NCI-H2081 (cell line): ENCODE data around the gene NOXA1.
"Not testable (repeated sequence)": the region's sequence is repeated elsewhere in the genome, so short reads cannot be mapped to it uniquely, and the experiment has no call there.

Source experiments
- DNase-seq, 2 experiments: peaks; one replicate each; lab custom pipeline; 2025; lab: John Stamatoyannopoulos, UW

The NOXA1 gene

DNA sequence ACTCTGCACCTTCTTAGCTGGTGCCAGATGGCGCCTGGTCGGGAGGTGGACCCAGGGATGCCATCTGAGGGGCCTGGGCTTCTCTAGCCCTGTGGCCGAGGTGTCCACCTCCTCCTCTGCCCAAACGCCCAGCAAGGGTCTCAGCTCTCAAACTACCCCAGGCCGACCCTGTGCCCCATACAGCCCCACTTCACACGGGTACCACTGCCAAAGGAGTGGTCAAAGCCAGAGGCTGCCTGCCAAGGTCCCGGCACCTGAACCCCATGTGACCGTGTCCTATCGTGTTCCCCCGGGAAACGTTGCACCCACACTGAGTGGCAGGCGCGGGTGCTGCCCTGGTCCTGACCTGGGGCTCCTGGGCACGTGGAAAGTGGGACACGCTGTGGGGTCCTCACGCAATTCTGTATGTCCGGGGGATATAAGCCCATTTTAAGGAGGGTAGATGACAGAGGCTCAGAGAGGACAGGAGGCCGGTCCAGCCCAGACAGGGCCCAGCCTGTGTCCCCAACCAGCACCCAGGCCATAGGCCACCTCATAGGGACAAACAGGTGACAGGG lies 16.0 kb downstream of the NOXA1 start:
- no peak for DNase-seq

DNA sequence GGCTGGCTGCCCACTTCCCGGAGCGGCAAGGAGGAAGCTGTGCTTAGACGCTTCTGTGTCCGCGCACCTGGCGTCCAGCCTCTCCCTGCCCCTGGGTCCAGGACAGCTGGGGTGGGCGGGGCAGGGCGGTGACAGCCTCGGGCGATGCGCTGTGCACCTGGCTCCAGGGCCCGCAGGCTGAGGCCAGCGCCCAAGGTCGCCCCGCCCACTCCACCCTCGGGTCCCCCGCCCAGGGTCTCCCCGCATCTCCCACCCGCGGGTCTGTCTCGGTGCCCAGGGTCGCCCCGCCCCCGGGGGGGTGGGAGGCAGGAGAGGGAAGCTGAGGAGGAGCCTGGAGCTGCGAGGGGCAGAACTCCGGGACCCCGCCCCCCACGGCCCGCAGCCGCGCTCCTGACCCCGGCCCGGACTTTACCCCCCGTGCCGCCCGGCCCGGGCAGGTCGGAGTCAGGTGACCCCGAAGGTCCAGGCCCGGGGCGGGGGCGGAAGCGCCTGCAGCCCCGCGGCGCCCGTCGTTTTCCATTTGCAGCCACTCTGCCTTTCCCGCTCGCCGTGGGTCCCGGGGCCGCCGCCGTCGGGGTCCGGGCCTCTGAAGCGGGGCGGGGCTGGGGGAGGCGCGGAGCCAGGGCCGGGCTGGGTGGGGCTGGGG lies 18.2 kb downstream of the NOXA1 start, which contains the start of gene ENTPD8:
Gene ENTPD8, minus strand, starts transcription at position 69 of the 646 bp plus-strand sequence. CDS start 3,072 bp downstream, outside the sequence.
- peak; percentile 72 to 86 for DNase-seq

DNA sequence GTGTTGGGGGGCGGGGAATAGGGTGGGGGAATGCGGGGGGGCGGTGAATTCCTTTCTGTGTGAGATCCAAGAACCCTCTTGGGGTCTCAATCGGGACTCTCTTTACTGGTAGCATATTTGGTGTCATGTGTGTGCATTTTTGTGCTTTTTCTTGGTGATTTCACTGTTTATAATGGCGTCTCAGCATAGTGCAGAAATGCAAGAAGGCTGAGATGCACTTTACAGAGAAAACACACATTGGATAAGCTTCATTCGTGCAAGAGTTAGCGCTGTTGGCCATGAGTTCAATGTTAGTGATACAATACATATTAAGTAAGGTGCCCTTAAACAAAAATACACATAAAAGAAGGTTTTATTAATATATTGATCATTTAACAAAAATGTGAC lies 18.7 kb downstream of the NOXA1 start:
- DNase-seq: no peak

GRCh38 chr9:137444106-137444790 lies 21.1 kb downstream of the NOXA1 start:
- no peak for DNase-seq

DNA sequence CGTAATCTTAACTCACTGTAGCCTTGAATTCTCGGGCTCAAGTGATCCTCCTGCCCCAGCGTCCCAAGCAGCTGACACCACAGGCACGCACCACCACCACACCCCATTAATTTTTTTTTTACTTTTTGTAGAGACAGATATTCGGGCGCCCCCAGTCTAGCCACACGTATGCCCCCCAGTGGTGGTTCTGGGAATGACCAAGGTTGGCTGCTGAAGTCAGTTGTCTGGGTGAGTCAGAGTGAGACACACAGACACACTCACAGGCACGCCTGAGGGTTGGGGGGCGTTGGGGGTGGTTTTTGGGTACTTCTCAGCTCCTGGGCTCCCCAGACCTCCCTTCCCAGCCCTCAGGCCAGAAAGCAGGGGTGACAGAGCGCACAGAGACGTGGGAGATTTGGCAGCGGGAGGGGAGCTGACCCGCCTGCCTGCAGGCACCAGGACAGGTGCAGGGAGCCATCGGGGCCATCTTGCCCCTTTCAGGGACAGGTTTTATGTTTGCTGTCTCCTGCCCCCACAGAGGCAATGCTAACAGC lies 22.1 kb downstream of the NOXA1 start:
- DNase-seq: peak; percentile 59 to 66

GRCh38 chr9:137445930-137446431 lies 22.8 kb downstream of the NOXA1 start:
- peak in 1 of 2 experiments; percentile 38 for DNase-seq

- no peak for DNase-seq
Measured at GRCh38 chr9:137446851-137447471, 23.8 kb downstream of the NOXA1 start.

- DNase-seq: no peak
Measured at GRCh38 chr9:137447722-137448601, 24.8 kb downstream of the NOXA1 start.

DNA sequence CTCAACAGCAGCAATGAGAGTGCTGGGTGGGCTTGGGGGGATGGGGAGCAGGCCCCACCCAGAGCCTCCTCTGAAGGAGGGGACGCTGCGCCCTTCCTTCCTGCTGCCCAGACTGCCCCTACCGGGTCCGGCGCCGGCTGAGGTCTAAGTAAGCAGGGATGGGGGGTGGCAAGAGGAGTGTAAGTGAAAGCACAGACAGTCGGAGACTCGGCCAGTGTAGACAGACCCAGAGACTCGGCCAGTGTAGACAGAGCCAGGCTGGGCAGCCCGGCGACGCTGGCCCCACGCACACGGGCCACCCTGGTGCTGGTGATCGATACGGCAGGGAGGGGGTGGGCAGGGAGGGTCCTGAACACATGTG lies 25.4 kb downstream of the NOXA1 start:
- no peak for DNase-seq

DNA sequence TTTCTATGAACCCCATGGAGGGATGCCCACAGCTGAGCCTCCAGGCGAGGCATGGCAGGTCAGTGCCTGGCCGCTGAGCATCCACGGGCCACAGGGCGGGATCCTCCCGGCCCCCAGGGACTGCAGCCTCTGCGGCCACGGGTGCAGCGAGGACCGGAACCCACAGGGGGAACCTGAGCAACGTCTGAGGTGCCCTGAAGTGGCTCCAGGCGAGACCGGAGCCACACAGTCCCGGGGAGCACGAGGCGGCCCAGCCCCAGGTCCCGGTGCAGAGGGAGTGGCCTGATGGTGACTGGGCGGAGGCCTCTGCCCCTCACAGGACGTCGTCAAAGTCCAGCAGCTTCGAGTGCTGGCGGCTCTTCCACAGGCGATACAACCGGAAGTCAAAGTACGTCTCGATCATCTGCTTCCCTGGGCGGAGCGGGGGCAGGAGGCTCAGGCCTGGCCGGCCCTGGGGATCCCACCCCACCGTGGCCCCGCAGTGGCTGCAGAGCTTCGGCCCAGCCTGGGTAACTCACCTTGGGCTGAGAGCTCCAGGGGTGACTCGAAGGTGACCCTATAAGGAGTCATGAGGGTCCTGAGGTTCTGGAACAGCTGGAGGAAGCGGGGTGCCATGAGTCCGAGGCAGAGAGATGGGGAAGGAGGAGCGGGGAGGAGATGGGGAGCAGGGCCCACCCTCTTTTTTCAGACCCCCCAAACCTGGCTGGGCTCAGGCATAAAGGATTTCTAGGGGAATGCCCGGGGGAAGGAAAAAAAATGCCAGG lies 26.1 kb downstream of the NOXA1 start:
- DNase-seq: no peak

DNA sequence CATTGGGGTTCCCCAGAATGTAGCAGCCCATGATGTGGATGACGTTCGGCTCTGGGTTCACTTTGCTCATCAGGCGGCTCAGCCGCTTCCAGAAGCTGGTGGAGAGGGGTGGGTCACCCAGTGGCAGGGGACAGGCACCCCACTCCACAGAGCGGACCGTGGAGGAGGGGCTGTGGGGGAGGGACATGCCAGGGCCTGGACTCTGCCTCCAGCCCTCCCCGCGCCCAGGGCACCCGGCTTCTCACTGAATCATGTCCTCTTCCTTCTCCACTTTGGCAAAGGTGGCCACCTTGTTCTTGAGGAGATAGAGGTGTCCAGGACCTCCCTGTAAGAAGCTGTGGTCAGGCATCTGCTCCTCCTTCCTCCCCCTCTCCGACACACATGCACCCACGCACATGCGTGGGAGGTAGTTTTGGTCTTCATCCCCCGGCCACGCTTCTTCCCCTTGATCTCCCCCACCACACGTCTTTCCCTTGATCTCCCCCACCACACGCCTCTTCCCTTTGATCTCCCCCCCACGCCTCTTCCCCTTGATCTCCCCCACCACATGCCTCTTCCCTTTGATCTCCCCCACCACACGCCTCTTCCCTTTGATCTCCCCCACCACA lies 26.8 kb downstream of the NOXA1 start:
- no peak for DNase-seq

DNA sequence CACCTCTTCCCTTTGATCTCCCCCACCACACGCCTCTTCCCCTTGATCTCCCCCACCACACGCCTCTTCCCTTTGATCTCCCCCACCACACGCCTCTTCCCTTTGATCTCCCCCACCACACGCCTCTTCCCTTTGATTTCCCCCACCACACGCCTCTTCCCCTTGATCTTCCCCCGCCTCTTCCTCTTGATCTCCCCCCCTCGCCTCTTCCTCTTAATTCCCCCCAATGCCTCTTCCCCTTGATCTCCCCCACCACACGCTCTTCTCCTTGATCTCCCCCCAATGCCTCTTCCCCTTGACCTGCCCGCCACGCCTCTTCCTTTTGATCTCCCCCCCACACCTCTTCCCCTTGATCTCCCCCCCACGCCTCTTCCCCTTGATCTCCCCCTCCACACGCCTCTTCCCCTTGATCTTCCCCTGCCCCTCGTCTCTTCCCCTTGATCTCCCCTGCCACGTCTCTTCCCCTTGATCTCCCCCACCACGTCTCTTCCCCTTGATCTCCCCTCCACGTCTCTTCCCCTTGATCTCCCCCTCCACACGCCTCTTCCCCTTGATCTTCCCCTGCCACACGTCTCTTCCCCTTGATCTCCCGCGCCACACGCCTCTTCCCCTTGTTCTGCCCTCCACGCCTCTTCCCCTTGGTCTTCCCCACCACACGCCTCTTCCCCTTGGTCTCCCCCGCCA lies 27.5 kb downstream of the NOXA1 start:
- DNase-seq: not testable (repeated sequence)

- DNase-seq: not testable (repeated sequence)
Measured at GRCh38 chr9:137451264-137452005, 28.2 kb downstream of the NOXA1 start.

DNA sequence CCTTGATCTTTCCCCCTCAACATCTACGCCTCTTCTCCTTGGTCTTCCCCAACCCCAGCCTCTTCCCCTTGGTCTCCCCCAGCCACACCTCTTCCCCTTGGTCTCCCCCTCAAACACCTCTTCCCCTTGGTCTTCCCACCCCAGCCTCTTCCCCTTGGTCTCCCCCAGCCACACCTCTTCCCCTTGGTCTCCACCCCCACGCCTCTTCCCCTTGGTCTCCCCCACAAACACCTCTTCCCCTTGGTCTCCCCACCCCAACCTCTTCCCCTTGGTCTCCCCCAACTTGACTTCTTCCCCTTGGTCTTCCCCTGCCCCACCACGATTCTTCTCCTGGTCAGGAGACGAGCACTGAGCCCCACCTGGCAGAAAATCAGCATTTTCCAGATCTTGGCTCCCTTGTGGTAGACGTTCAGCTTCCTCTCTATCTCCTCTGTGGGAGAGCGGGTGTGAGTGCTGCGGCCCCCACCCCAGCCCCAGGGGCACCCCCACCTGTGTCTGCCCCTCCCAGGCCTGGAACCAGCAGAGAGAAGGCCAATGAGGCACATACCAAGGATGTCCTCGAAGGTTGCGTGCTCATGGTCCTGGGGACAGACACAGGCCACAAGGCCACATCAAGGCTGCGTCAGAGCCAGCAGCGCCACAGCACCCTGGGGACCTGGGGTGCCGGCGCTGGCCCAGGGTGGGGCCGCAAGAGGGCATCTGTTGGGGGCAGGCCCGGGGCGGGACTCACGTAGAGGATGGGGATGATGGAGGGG lies 29.0 kb downstream of the NOXA1 start:
- no peak for DNase-seq

- no peak for DNase-seq
Measured at GRCh38 chr9:137452761-137453642, 29.8 kb downstream of the NOXA1 start.

DNA sequence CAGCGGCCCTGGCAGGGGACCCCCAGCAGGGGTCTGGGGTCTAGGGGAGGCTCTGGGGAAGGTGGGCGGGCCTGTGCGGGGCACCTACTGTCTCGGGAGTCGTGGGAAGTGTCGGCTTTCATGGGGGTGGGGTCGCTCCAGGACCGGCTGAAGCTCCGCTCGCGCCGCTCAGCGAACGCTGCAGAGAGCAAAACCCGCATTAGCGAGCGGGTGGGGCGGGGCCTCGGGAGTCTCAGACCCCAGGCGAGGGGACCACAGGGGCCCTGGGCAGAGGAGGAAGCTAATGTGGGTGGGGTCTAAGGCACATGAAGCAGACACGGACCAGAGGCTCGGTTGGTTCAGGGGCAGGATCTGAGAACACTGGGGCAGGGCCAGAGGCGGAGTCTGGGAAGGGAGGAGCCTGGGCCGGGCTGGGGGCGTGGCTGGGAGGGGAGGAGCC lies 30.5 kb downstream of the NOXA1 start:
- no peak for DNase-seq

DNA sequence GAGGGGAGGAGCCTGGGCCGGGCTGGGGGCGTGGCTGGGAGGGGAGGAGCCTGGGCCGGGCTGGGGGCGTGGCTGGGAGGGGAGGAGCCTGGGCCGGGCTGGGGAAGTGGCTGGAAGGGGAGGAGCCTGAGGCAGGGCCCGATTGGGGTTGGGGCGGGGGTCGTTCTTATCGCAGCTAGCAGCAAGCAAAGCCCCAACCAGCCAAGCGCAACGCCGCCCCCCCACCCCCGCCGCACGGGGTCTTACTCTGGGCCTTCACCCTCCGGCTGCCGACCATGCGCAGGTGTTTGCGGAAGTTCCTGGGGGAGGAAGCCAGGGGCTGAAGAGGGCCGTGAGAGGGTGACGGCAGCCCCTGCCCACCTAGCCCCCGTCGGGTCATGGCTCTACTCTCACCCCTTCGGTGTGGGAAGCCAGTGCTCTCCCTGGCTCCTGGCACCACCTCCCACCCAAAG lies 31.0 kb downstream of the NOXA1 start:
- DNase-seq: no peak
